Heart left ventricle (tissue), 16 donors: ENCODE data around the gene MYH11. TPM values are rescaled to one million over a fixed set of nuclear protein-coding genes. Genes with fewer than 3 reads are reported as not detected.
"Not testable (repeated sequence)": the region's sequence is repeated elsewhere in the genome, so short reads cannot be mapped to it uniquely, and the experiment has no call there.

Experiments used
- ATAC-seq, 4 donors: fragments of 200-7000 bp; cut with Tn5 transposase; one replicate each; pipeline ENCODE4 v1.9.1; 2020 to 2022; ENCODE audit warnings: moderate library complexity in 4 of 4, mild to moderate bottlenecking in 3 of 4, moderate number of reproducible peaks in 1 of 4
- DNase-seq, 5 donors: peaks; one replicate each; pipeline ENCODE4 v3.0.0-alpha.2; 2020
- H3K27ac ChIP-seq, 12 donors: fragments of 200-600 bp; sonication (generic) in 4 of 12; one replicate each; pipeline versions ENCODE4 v1.5.0 to v1.8.0; 2016 to 2022; ENCODE audit warnings: mild to moderate bottlenecking in 2 of 12
- H3K27me3 ChIP-seq, 9 donors: fragments of 200-600 bp; sonication (generic) in 2 of 9; one replicate each; pipeline versions ENCODE4 v1.5.1 to v1.8.0; 2016 to 2022; ENCODE audit warnings: mild to moderate bottlenecking in 3 of 9
- H3K36me3 ChIP-seq, 9 donors: fragments of 200-600 bp; sonication (generic) in 2 of 9; one replicate each; pipeline versions ENCODE4 v1.5.0 to v1.8.0; 2018 to 2022; ENCODE audit warnings: mild to moderate bottlenecking in 2 of 9
- H3K4me1 ChIP-seq, 12 donors: fragments of 200-600 bp; sonication (generic) in 4 of 12; one replicate each; pipeline versions ENCODE4 v1.5.0 to v1.8.0; 2016 to 2022; ENCODE audit warnings: mild to moderate bottlenecking in 3 of 12
- H3K4me3 ChIP-seq, 12 donors: fragments of 200-600 bp; sonication (generic) in 4 of 12; one replicate each; pipeline versions ENCODE4 v1.5.0 to v1.8.0; 2017 to 2022; ENCODE audit warnings: mild to moderate bottlenecking in 9 of 12, moderate library complexity in 4 of 12
- H3K9me3 ChIP-seq, 12 donors: fragments of 200-600 bp; sonication (generic) in 4 of 12; one replicate each; pipeline versions ENCODE4 v1.5.0 to v1.8.0; 2016 to 2022; ENCODE audit warnings: mild to moderate bottlenecking in 1 of 12
- POLR2A ChIP-seq, 2 donors: fragments of 450-650 bp; IDR thresholded peaks; one replicate each; pipeline ENCODE4 v1.6.1; 2017; ENCODE audit warnings: antibody characterized with exemption in 2 of 2, mild to moderate bottlenecking in 2 of 2, moderate library complexity in 2 of 2
- WGBS, 4 donors: extraction: QIAGEN DNeasy Blood & Tissue Kit in 2 of 4; methylation state at CpG; one replicate each; pipeline versions ENCODE4 v1.1.5 to v1.1.7; 2013 to 2018; 5-methylcytosine and 5-hydroxymethylcytosine counted together
- intact Hi-C, 10 donors: fragments of 100-400 bp; cut with DNase I; formaldehyde crosslinking; loops; one replicate each; pipeline versions ENCODE4 v1.11.1 to v1.14.2; 2022
- polyA plus RNA-seq, 2 donors: library from polyadenylated mRNA; stranded (reverse); fragments of 200-250 nt; gene quantifications; one replicate each; pipeline ENCODE4 v1.2.3, GENCODE V29; 2013
- total RNA-seq, 9 donors: library from RNA; depleted of rRNA in 2 of 9; stranded (reverse); fragments of >200 nt in 2 of 9; fragmentation: NEBNext Ultra II Directional in 3 of 9; extraction: Animal tissue kit (Norgen Biotek cat#: 25700) in 3 of 9; gene quantifications; one replicate each; pipeline versions ENCODE4 v1.1.0 to v1.2.4, GENCODE V29; 2016 to 2023
- TF ChIP-seq, protein P1 (sequence below), 12 donors: fragments of 200-600 bp; sonication (generic) in 4 of 12; IDR thresholded peaks; one replicate each; pipeline versions ENCODE4 v1.5.0 to v1.8.0; 2018 to 2022; ENCODE audit warnings: antibody characterized with exemption in 12 of 12, mild to moderate bottlenecking in 5 of 12
- donor health status: ischemic (EF 13 %, LVEDD 7.1; RV severe dilation, severe dysfunction).
- donor health status: healthy with polysubstance abuse.
- donor health status: DM: no; HTN: yes; CAD: no.
- donor health status: DM: no; HTN: no; CAD: no.
- donor health status: ischemic (EF 25% LVEDD 6.9; RV normal size, moderate dysfunction).
- donor health status: ischemic (EF 25% LVEDD 5.7; RV mildly dilated, moderate dysfunction).
- donor health status: healthy.
- donor health status: DM: yes; HTN: yes; CAD: no.
- donor health status: ischemic (EF 35%, LVEDD 5.7; RV mildly dilated, moderate dysfunction).
- donor health status: nonischemic (EF 11% LVEDD 7.7; RV severe dilation, severe dysfunction).
- donor health status: DM: yes; HTN: yes; CAD: no.
- donor health status: PGD.
- donor health status: ischemic (EF 29% LVEDD 5.4; RV normal size, mild dysfunction).
- donor health status: nonischemic (EF 23%, LVEDD 6.1; RV moderate dilation, normal function).

The MYH11 gene
- total and polyA plus RNA-seq, 11 donors, result 9.8 to 71.9 (median 26.5) TPM

DNA sequence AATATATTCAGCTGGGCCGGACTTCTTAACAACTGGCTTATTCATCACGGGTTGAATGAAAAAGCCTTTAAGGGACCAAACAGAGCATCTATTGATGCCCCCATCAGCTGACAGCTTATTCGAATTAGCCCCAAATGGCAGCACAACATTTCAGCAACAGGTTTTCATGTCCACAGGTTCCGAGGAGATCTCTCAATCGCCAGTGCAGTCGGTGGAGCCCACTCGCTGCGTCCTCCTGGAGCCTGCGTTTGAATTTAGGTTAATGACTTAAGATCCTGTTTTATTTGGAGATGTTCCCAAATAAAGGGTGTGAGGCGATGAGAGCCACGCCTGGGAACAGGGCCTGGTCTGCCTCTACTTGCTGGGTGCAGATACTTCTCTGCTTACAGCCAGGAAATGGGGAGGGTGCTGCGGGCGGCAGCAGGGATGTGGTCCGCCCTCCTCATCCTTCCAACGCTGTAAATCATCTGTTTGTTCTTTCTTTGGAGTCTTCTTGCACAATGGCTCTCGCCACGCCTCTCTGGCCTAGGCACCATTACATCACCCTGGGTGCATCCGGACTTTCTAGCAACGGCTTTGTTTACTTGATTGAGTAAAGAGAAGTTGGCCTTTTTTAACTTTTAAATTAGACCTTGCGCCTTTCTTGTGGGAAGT lies 184.2 kb downstream of the MYH11 start:
- peak in 1 of 2 donors; percentile 53 for TF ChIP-seq POLR2A (IDR thresholded peaks at IDR 0.05)
- TF ChIP-seq, protein P1, sequence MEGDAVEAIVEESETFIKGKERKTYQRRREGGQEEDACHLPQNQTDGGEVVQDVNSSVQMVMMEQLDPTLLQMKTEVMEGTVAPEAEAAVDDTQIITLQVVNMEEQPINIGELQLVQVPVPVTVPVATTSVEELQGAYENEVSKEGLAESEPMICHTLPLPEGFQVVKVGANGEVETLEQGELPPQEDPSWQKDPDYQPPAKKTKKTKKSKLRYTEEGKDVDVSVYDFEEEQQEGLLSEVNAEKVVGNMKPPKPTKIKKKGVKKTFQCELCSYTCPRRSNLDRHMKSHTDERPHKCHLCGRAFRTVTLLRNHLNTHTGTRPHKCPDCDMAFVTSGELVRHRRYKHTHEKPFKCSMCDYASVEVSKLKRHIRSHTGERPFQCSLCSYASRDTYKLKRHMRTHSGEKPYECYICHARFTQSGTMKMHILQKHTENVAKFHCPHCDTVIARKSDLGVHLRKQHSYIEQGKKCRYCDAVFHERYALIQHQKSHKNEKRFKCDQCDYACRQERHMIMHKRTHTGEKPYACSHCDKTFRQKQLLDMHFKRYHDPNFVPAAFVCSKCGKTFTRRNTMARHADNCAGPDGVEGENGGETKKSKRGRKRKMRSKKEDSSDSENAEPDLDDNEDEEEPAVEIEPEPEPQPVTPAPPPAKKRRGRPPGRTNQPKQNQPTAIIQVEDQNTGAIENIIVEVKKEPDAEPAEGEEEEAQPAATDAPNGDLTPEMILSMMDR (IDR thresholded peaks at IDR 0.05), result no peak
- no peaks in the 10 kb centered on the region for H3K27me3 ChIP-seq
- H3K27ac ChIP-seq, result peak overlapping the region; percentile 72 to 97 (median 88)
- H3K9me3 ChIP-seq, result no peaks in the 10 kb centered on the region
- H3K4me1 ChIP-seq, result peaks cover 0 to 38% (median 18%) of the 10 kb centered on the region in 12 donors
- 33 to 48% (median 36%) methylated on average over 20 of the region's 20 CpGs for WGBS, 4 donors
- DNase-seq, result peak; percentile 89 to 93 (median 90)
- intact Hi-C loops, result loop anchor here in 4 of 10 donors (1.0 to 2.0 kb wide), 3 partner anchors 22 to 30 kb away; partner anchors contain the start of genes MARF1 (in 4 of the 4) and NDE1 (in 2 of the 4)
- peak overlapping the region in 9 of 12 donors; percentile 4 to 41 (median 28) for H3K4me3 ChIP-seq
- peak; percentile 94 to 98 (median 98) for ATAC-seq
- peaks cover 0 to 60% (median 34%) of the 10 kb centered on the region in 9 donors for H3K36me3 ChIP-seq

DNA sequence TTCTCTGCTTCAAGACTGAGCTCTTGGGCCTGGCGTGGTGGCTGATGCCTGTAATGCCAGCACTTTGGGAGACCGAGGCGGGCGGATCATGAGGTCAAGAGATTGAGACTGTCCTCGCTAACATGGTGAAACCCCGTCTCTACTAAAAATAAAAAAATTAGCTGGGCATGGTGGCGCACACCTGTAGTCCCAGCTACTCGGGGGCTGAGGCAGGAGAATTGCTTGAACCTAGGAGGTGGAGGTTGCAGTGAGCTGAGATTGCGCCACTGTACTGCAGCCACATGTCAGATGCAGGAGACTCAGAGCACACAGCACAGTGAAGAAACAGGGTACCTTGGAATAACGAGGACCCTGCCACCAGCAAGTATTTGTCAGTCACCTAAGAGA lies 184.7 kb downstream of the MYH11 start:
- WGBS, 4 donors, result 86 to 93% (median 88%) methylated on average over 10 of the region's 10 CpGs
- Histone ChIP-seq H3K4me1 (peaks cover 0 to 38% (median 18%) of the 10 kb centered on the region in 12 donors), H3K27ac (peak overlapping the region; percentile 72 to 97 (median 88)), H3K4me3 (peak overlapping the region in 7 of 12 donors; percentile 4 to 38 (median 28)), H3K36me3 (peaks cover 0 to 62% (median 36%) of the 10 kb centered on the region in 9 donors)
- ATAC-seq, H3K9me3 ChIP-seq, H3K27me3 ChIP-seq, DNase-seq: not testable (repeated sequence)
- intact Hi-C loops, result loop anchor here in 3 of 10 donors (2.0 kb wide), 2 partner anchors 21 to 29 kb away; partner anchors contain the start of genes MARF1 (in 2 of the 3) and NDE1 (in 2 of the 3)

DNA sequence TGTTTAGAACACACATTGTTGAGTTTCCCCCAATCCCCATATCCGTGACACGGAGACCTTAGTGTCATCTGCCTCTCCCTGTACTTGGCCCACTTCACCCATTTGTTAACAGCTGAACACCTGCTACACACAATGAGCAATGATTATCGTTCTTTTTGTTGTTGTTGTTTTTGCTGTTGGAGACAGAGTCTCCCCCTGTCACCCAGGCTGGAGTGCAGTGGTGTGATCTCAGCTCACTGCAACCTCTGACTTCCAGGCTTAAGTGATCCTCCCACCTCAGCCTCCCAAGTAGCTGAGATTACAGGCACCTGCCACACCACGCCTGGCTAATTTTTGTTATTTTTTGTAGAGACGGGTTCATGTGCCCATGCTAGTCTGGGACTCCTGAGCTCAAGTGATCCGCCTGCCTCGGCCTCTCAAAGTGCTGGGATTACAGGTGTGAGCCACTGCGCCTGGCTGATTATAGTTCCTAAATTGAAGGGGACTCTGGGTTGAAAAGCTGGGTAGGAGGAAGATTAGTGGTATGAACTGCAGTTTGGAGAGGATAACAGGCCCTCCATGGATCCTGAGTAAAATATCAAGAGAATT lies 185.2 kb downstream of the MYH11 start:
- peaks cover 0 to 64% (median 39%) of the 10 kb centered on the region in 9 donors for H3K36me3 ChIP-seq
- ATAC-seq (no peak), DNase-seq (no peak)
- H3K9me3 ChIP-seq, result no peaks in the 10 kb centered on the region
- TF ChIP-seq POLR2A (IDR thresholded peaks at IDR 0.05), result no peak
- 92 to 95% (median 93%) methylated on average over 8 of the region's 8 CpGs for WGBS, 4 donors
- peaks cover 0 to 38% (median 18%) of the 10 kb centered on the region in 12 donors for H3K4me1 ChIP-seq
- peak overlapping the region; percentile 72 to 97 (median 88) for H3K27ac ChIP-seq
- no peaks in the 10 kb centered on the region for H3K27me3 ChIP-seq
- intact Hi-C loops, result loop anchor here in 3 of 10 donors (2.0 kb wide), 2 partner anchors 21 to 29 kb away; partner anchors contain the start of genes MARF1 (in 2 of the 3) and NDE1 (in 2 of the 3)
- H3K4me3 ChIP-seq, result no peak overlapping the region

DNA sequence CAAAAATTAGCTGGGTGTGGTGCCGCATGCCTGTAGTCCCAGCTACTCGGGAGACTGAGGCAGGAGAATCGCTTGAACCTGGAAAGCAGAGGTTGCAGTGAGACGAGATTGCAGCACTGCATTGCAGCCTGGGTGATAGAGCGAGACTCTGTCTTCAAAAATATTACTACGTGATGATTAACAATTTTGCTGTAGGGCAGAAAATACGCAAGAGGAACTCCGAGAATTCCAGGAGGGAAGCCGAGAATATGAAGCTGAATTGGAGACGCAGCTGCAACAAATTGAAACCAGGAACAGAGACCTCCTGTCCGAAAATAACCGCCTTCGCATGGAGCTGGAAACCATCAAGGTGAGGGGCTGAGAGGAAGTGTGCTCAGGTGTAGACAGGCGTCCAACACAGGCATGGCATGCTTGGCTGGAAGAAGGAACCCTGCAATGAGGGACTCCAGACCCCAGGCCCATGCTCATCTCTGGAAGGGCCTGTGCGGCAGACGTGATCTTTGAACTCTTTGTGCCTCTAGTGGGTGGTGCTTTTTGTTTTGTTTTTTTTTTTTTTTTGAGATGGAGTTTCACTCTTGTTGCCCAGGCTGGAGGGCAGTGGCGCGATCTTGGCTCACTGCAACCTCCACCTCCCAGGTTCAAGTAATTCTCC lies 189.6 kb downstream of the MYH11 start:
- TF ChIP-seq, protein P1 (IDR thresholded peaks at IDR 0.05), result no peak
- no peak for TF ChIP-seq POLR2A (IDR thresholded peaks at IDR 0.05)
- no peak overlapping the region for H3K4me3 ChIP-seq
- WGBS, 4 donors, result 89 to 90% (median 90%) methylated on average over 18 of the region's 18 CpGs
- no peak overlapping the region for H3K27ac ChIP-seq
- peaks cover 0 to 92% (median 62%) of the 10 kb centered on the region in 9 donors for H3K36me3 ChIP-seq
- peaks cover 0 to 12% (median 6%) of the 10 kb centered on the region in 12 donors for H3K4me1 ChIP-seq
- no peak for ATAC-seq
- no peaks in the 10 kb centered on the region for H3K9me3 ChIP-seq
- no peak for DNase-seq
- no peaks in the 10 kb centered on the region for H3K27me3 ChIP-seq
- intact Hi-C loops, result no loop called here

DNA sequence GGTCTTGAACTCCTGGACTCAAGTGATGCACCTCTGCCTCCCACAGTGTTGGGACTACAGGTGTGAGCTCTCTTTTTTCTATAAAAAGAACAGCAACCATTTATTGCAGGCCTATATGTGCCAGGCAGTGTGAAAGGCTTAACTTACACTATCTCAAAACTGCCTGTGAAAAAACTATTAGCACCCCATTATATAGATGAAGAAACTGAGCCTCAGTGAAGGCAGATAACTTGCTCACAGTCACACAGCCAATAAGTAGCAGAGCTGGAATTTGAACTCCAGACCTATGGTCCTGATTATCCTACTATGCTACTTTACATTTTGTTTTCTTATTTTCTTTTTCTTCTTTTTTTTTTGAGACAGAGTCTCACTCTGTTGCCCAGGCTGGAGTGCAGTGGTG lies 191.7 kb downstream of the MYH11 start:
- intact Hi-C loops, result no loop called here
- no peak for TF ChIP-seq POLR2A (IDR thresholded peaks at IDR 0.05)
- H3K4me3 ChIP-seq, result no peak overlapping the region
- no peaks in the 10 kb centered on the region for H3K27me3 ChIP-seq
- peaks cover 0 to 17% (median 4%) of the 10 kb centered on the region in 12 donors for H3K4me1 ChIP-seq
- ATAC-seq (no peak), DNase-seq (no peak)
- H3K9me3 ChIP-seq, result no peaks in the 10 kb centered on the region
- peaks cover 0 to 77% (median 55%) of the 10 kb centered on the region in 9 donors for H3K36me3 ChIP-seq
- H3K27ac ChIP-seq, result no peak overlapping the region
